PFSK-1 (cell line): ENCODE data around the gene CELF4.

ENCODE experiments used
- FOXP2 ChIP-seq: optimal IDR thresholded peaks from 2 replicates; pipeline ENCODE3; 2011; ENCODE audit warnings: borderline replicate concordance, control low read depth, inconsistent platforms; ENCODE audit not compliant: insufficient read depth; ENCODE audit errors: extremely low read length, extremely low read depth
- POLR2AphosphoS5 ChIP-seq: IDR thresholded peaks from 2 replicates; pipeline ENCODE4 v1.6.1; 2012; ENCODE audit warnings: low read depth, mild to moderate bottlenecking, control low read depth, low read length, moderate library complexity
- REST ChIP-seq, 2 experiments: IDR thresholded peaks; 2 replicates each; pipeline versions ENCODE4 v1.6.1 to v1.8.0; 2011 to 2012; ENCODE audit warnings: low read depth in 2 of 2, low read length in 2 of 2, control low read depth in 1 of 2, inconsistent platforms in 1 of 2, mild to moderate bottlenecking in 1 of 2, moderate library complexity in 1 of 2; ENCODE audit not compliant: insufficient read depth in 1 of 2
- SIN3A ChIP-seq: IDR thresholded peaks from 2 replicates; pipeline ENCODE4 v1.6.1; 2012; ENCODE audit warnings: mild to moderate bottlenecking, low read length, moderate library complexity, borderline replicate concordance; ENCODE audit not compliant: insufficient read depth
- TAF1 ChIP-seq: IDR thresholded peaks from 2 replicates; pipeline ENCODE4 v1.6.1; 2012; ENCODE audit warnings: low read length, control low read depth, borderline replicate concordance; ENCODE audit not compliant: insufficient read depth

CELF4 gene

GRCh38 chr18:37277804-37278203, 287.8 kb downstream of the CELF4 start:
- TF ChIP-seq POLR2AphosphoS5 (no peak), FOXP2 (no peak), SIN3A (no peak), REST (IDR thresholded peaks at IDR 0.05; ENCODE audit: insufficient read depth in 1 of 2, low read depth in 2 of 2, low read length in 2 of 2) (no peak), TAF1 (no peak)

- TF ChIP-seq REST (IDR thresholded peaks at IDR 0.05; ENCODE audit: insufficient read depth in 1 of 2, low read depth in 2 of 2, low read length in 2 of 2), result no peak
Observed at GRCh38 chr18:37276111-37276890, 289.3 kb downstream of the CELF4 start.

GRCh38 chr18:37275237-37275741, 290.3 kb downstream of the CELF4 start:
- TF ChIP-seq FOXP2 (no peak), POLR2AphosphoS5 (no peak), REST (IDR thresholded peaks at IDR 0.05; ENCODE audit: insufficient read depth in 1 of 2, low read depth in 2 of 2, low read length in 2 of 2) (no peak), SIN3A (no peak), TAF1 (no peak)

- TF ChIP-seq TAF1, result no peak
Observed at GRCh38 chr18:37274309-37275236, 291.0 kb downstream of the CELF4 start.

GRCh38 chr18:37272841-37273240, 292.8 kb downstream of the CELF4 start:
- no peak for TF ChIP-seq FOXP2
- no peak for TF ChIP-seq POLR2AphosphoS5

- TF ChIP-seq FOXP2, result no peak
- no peak for TF ChIP-seq TAF1
- TF ChIP-seq SIN3A, result no peak
- no peak for TF ChIP-seq POLR2AphosphoS5
- no peak for TF ChIP-seq REST (IDR thresholded peaks at IDR 0.05; ENCODE audit: insufficient read depth in 1 of 2, low read depth in 2 of 2, low read length in 2 of 2)
Observed at GRCh38 chr18:37272226-37272625, 293.4 kb downstream of the CELF4 start.
